Measurements from ENCODE around the gene ATP6V1G1. TPM values are rescaled to one million over a fixed set of nuclear protein-coding genes. Genes with fewer than 3 reads are reported as not detected.
"Not testable (repeated sequence)": the region's sequence is repeated elsewhere in the genome, so short reads cannot be mapped to it uniquely, and the experiment has no call there.

Gene ATP6V1G1
- total and polyA plus RNA-seq, 4 donors: 119 to 164 (median 139) TPM

GRCh38 chr9:114591849-114592248 lies 4.3 kb downstream of the ATP6V1G1 start:
- Histone ChIP-seq H3K4me3 (ENCODE audit: low read depth, low read length) (no peak overlapping the region), H3K36me3 (ENCODE audit: control insufficient read depth, insufficient read depth, low read length) (peaks cover 38% of the 10 kb centered on the region), H3K27me3 (ENCODE audit: control insufficient read depth, insufficient read depth, low read length) (no peaks in the 10 kb centered on the region), H3K27ac (ENCODE audit: low read depth, low read length) (no peak overlapping the region), H3K9me3 (ENCODE audit: control insufficient read depth, insufficient read depth, low read length) (no peaks in the 10 kb centered on the region), H3K4me1 (ENCODE audit: control insufficient read depth, insufficient read depth, low read length) (peaks cover 24% of the 10 kb centered on the region)
- no CpG with 5 or more reads among the region's 1 CpG for WGBS (ENCODE audit: insufficient coverage)
- no peak for DNase-seq (ENCODE audit: low read depth in 4 of 6, low spot score in 6 of 6)

GRCh38 chr9:114592356-114592755 lies 4.8 kb downstream of the ATP6V1G1 start:
- Histone ChIP-seq H3K27ac (ENCODE audit: low read depth, low read length) (no peak overlapping the region), H3K27me3 (ENCODE audit: control insufficient read depth, insufficient read depth, low read length) (no peaks in the 10 kb centered on the region), H3K4me3 (ENCODE audit: low read depth, low read length) (no peak overlapping the region), H3K4me1 (ENCODE audit: control insufficient read depth, insufficient read depth, low read length) (peaks cover 20% of the 10 kb centered on the region), H3K9me3 (ENCODE audit: control insufficient read depth, insufficient read depth, low read length) (no peaks in the 10 kb centered on the region), H3K36me3 (ENCODE audit: control insufficient read depth, insufficient read depth, low read length) (peaks cover 43% of the 10 kb centered on the region)
- DNase-seq (ENCODE audit: low read depth in 4 of 6, low spot score in 6 of 6): no peak
- 89% methylated on average over 2 of the region's 6 CpGs for WGBS (ENCODE audit: insufficient coverage)

- no peak overlapping the region for H3K27ac ChIP-seq (ENCODE audit: low read depth, low read length)
- peaks cover 47% of the 10 kb centered on the region for H3K36me3 ChIP-seq (ENCODE audit: control insufficient read depth, insufficient read depth, low read length)
- H3K4me3 ChIP-seq (ENCODE audit: low read depth, low read length): no peak overlapping the region
Measured at GRCh38 chr9:114594136-114594535, 6.6 kb downstream of the ATP6V1G1 start.

GRCh38 chr9:114600502-114601248 lies 13.1 kb downstream of the ATP6V1G1 start:
- not testable (repeated sequence) for H3K27me3 ChIP-seq (ENCODE audit: control insufficient read depth, insufficient read depth, low read length); H3K9me3 ChIP-seq (ENCODE audit: control insufficient read depth, insufficient read depth, low read length); H3K4me3 ChIP-seq (ENCODE audit: low read depth, low read length); DNase-seq (ENCODE audit: low read depth in 4 of 6, low spot score in 6 of 6); H3K27ac ChIP-seq (ENCODE audit: low read depth, low read length); H3K4me1 ChIP-seq (ENCODE audit: control insufficient read depth, insufficient read depth, low read length)
- H3K36me3 ChIP-seq (ENCODE audit: control insufficient read depth, insufficient read depth, low read length): peaks cover 32% of the 10 kb centered on the region
- WGBS (ENCODE audit: insufficient coverage): 94% methylated on average over 9 of the region's 9 CpGs

More at GRCh38 chr9:114594136-114594535, 6.6 kb downstream of the ATP6V1G1 start:
- Histone ChIP-seq H3K9me3 (ENCODE audit: control insufficient read depth, insufficient read depth, low read length) (no peaks in the 10 kb centered on the region), H3K27me3 (ENCODE audit: control insufficient read depth, insufficient read depth, low read length) (no peaks in the 10 kb centered on the region), H3K4me1 (ENCODE audit: control insufficient read depth, insufficient read depth, low read length) (peaks cover 15% of the 10 kb centered on the region)
- no peak for DNase-seq (ENCODE audit: low read depth in 4 of 6, low spot score in 6 of 6)
- 98% methylated on average over 12 of the region's 17 CpGs for WGBS (ENCODE audit: insufficient coverage)

GRCh38 chr9:114601787-114602186 lies 14.2 kb downstream of the ATP6V1G1 start:
- no CpG with 5 or more reads among the region's 2 CpGs for WGBS (ENCODE audit: insufficient coverage)

GRCh38 chr9:114602620-114603019 lies 15.1 kb downstream of the ATP6V1G1 start:
- no peaks in the 10 kb centered on the region for H3K27me3 ChIP-seq (ENCODE audit: control insufficient read depth, insufficient read depth, low read length)
- H3K9me3 ChIP-seq (ENCODE audit: control insufficient read depth, insufficient read depth, low read length): no peaks in the 10 kb centered on the region
- no peak overlapping the region for H3K27ac ChIP-seq (ENCODE audit: low read depth, low read length)
- no peak overlapping the region for H3K4me3 ChIP-seq (ENCODE audit: low read depth, low read length)
- no peak for DNase-seq (ENCODE audit: low read depth in 4 of 6, low spot score in 6 of 6)
- peaks cover 18% of the 10 kb centered on the region for H3K36me3 ChIP-seq (ENCODE audit: control insufficient read depth, insufficient read depth, low read length)
- H3K4me1 ChIP-seq (ENCODE audit: control insufficient read depth, insufficient read depth, low read length): no peaks in the 10 kb centered on the region
- WGBS (ENCODE audit: insufficient coverage): 94% methylated on average over 5 of the region's 5 CpGs

More at GRCh38 chr9:114601787-114602186, 14.2 kb downstream of the ATP6V1G1 start:
- not testable (repeated sequence) for H3K4me3 ChIP-seq (ENCODE audit: low read depth, low read length); H3K9me3 ChIP-seq (ENCODE audit: control insufficient read depth, insufficient read depth, low read length); DNase-seq (ENCODE audit: low read depth in 4 of 6, low spot score in 6 of 6); H3K27me3 ChIP-seq (ENCODE audit: control insufficient read depth, insufficient read depth, low read length); H3K4me1 ChIP-seq (ENCODE audit: control insufficient read depth, insufficient read depth, low read length); H3K27ac ChIP-seq (ENCODE audit: low read depth, low read length)
- peaks cover 25% of the 10 kb centered on the region for H3K36me3 ChIP-seq (ENCODE audit: control insufficient read depth, insufficient read depth, low read length)

GRCh38 chr9:114603248-114603647 lies 15.7 kb downstream of the ATP6V1G1 start:
- Histone ChIP-seq H3K4me3 (ENCODE audit: low read depth, low read length) (no peak overlapping the region), H3K27me3 (ENCODE audit: control insufficient read depth, insufficient read depth, low read length) (no peaks in the 10 kb centered on the region), H3K9me3 (ENCODE audit: control insufficient read depth, insufficient read depth, low read length) (no peaks in the 10 kb centered on the region), H3K27ac (ENCODE audit: low read depth, low read length) (no peak overlapping the region), H3K36me3 (ENCODE audit: control insufficient read depth, insufficient read depth, low read length) (peaks cover 18% of the 10 kb centered on the region), H3K4me1 (ENCODE audit: control insufficient read depth, insufficient read depth, low read length) (no peaks in the 10 kb centered on the region)
- WGBS (ENCODE audit: insufficient coverage): 100% methylated on average over 2 of the region's 4 CpGs
- no peak for DNase-seq (ENCODE audit: low read depth in 4 of 6, low spot score in 6 of 6)

GRCh38 chr9:114604989-114605388 lies 17.4 kb downstream of the ATP6V1G1 start:
- 90% methylated on average over 3 of the region's 3 CpGs for WGBS (ENCODE audit: insufficient coverage)
- peaks cover 8% of the 10 kb centered on the region for H3K36me3 ChIP-seq (ENCODE audit: control insufficient read depth, insufficient read depth, low read length)

GRCh38 chr9:114606068-114606467 lies 18.5 kb downstream of the ATP6V1G1 start:
- H3K4me1 ChIP-seq (ENCODE audit: control insufficient read depth, insufficient read depth, low read length): peaks cover 5% of the 10 kb centered on the region

More at GRCh38 chr9:114604989-114605388, 17.4 kb downstream of the ATP6V1G1 start:
- peak in 1 of 6 donors; percentile 86 for DNase-seq (ENCODE audit: low read depth in 4 of 6, low spot score in 6 of 6)
- Histone ChIP-seq H3K27me3 (ENCODE audit: control insufficient read depth, insufficient read depth, low read length) (no peaks in the 10 kb centered on the region), H3K4me1 (ENCODE audit: control insufficient read depth, insufficient read depth, low read length) (no peaks in the 10 kb centered on the region), H3K27ac (ENCODE audit: low read depth, low read length) (no peak overlapping the region), H3K4me3 (ENCODE audit: low read depth, low read length) (no peak overlapping the region), H3K9me3 (ENCODE audit: control insufficient read depth, insufficient read depth, low read length) (no peaks in the 10 kb centered on the region)

GRCh38 chr9:114606597-114607207 lies 19.1 kb downstream of the ATP6V1G1 start:
- DNase-seq (ENCODE audit: low read depth in 4 of 6, low spot score in 6 of 6): peak in 1 of 6 donors; percentile 57
- no peak overlapping the region for H3K27ac ChIP-seq (ENCODE audit: low read depth, low read length)

More at GRCh38 chr9:114606068-114606467, 18.5 kb downstream of the ATP6V1G1 start:
- DNase-seq (ENCODE audit: low read depth in 4 of 6, low spot score in 6 of 6): no peak
- Histone ChIP-seq H3K27me3 (ENCODE audit: control insufficient read depth, insufficient read depth, low read length) (no peaks in the 10 kb centered on the region), H3K36me3 (ENCODE audit: control insufficient read depth, insufficient read depth, low read length) (peaks cover under 1% of the 10 kb centered on the region), H3K4me3 (ENCODE audit: low read depth, low read length) (no peak overlapping the region), H3K9me3 (ENCODE audit: control insufficient read depth, insufficient read depth, low read length) (no peaks in the 10 kb centered on the region), H3K27ac (ENCODE audit: low read depth, low read length) (no peak overlapping the region)
- WGBS (ENCODE audit: insufficient coverage): 71% methylated on average over 5 of the region's 7 CpGs

More at GRCh38 chr9:114606597-114607207, 19.1 kb downstream of the ATP6V1G1 start:
- Histone ChIP-seq H3K9me3 (ENCODE audit: control insufficient read depth, insufficient read depth, low read length) (no peaks in the 10 kb centered on the region), H3K4me3 (ENCODE audit: low read depth, low read length) (no peak overlapping the region), H3K27me3 (ENCODE audit: control insufficient read depth, insufficient read depth, low read length) (no peaks in the 10 kb centered on the region), H3K4me1 (ENCODE audit: control insufficient read depth, insufficient read depth, low read length) (peaks cover 6% of the 10 kb centered on the region), H3K36me3 (ENCODE audit: control insufficient read depth, insufficient read depth, low read length) (no peaks in the 10 kb centered on the region)

All from spinal cord (tissue), 10 donors.